ENCODE data around the gene CLNK. TPM values are rescaled to one million over a fixed set of nuclear protein-coding genes. Genes with fewer than 3 reads are reported as not detected.

Gene CLNK
- total and polyA plus RNA-seq, 12 donors: 0.07 to 0.35 (median 0.26) TPM; not detected in 9

DNA sequence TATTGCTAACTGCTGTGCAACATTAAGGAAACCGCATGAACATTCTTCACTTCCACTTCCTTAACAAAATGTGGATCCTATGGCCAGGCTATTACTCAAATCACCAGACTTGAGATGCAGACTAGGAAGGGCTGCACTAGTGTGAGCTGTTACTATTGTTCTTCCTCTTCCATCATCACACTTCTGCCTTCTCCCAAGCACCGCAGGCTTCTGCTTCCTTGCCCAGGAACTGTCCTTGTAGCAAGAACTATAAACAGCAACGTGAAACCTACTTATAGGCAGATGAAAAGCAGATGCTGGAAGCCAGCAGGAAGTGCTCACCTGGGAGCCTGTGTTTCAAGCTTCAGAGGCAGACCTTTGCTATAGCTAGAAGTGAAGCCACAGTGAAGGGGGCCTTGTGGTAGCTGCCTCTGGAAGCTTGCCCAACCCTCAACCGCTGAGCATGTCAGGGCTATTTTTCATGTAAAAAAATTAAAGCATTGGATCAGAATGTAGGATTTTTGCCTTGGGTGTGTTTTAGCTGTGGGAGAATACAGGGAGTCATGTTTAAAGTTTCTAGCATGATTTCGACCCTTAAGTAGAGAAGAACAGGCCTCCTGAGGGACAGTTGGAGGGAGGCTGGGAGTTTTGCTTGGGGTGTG, 43.9 kb downstream of the CLNK start:
- no peak overlapping the region for H3K27ac ChIP-seq
- TF ChIP-seq POLR2A (IDR thresholded peaks at IDR 0.05) (no peak), CTCF (IDR thresholded peaks at IDR 0.05) (no peak)
- 47 to 53% (median 50%) methylated on average over 5 of the region's 5 CpGs for WGBS, 4 donors
- H3K9me3 ChIP-seq (replicated peaks in 1 of 3): no peaks in the 10 kb centered on the region
- DNase-seq: peak in 3 of 7 donors; percentile 13 to 22 (median 15)
- intact Hi-C loops (cut with DNase I): no loop called here
- no peaks in the 10 kb centered on the region for H3K4me1 ChIP-seq (replicated peaks in 1 of 2)
- no peaks in the 10 kb centered on the region for H3K27me3 ChIP-seq
- H3K36me3 ChIP-seq (replicated peaks in 1 of 2): no peaks in the 10 kb centered on the region
- H3K4me3 ChIP-seq: no peak overlapping the region

DNA sequence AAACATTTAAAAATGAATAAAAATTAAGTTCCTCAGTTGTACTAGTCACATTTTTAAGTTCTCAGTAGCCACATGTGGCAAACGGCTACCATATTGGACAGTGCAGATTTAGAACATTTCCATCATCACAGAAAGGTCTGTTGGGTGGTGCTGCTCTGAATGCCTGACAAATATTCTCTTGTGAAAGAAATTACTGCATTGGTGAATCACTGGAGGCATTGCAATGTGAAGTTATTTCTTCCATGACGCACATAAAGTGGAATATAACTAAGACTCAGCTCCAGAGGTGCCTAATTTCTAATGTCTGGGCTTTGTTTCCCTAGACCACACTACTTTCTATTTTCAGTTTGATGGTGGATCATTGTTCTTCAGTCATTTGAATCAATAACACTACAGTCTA, 44.9 kb downstream of the CLNK start:
- H3K9me3 ChIP-seq (replicated peaks in 1 of 3): no peaks in the 10 kb centered on the region
- no peaks in the 10 kb centered on the region for H3K27me3 ChIP-seq
- no peak overlapping the region for H3K4me3 ChIP-seq
- no peaks in the 10 kb centered on the region for H3K36me3 ChIP-seq (replicated peaks in 1 of 2)
- TF ChIP-seq POLR2A (IDR thresholded peaks at IDR 0.05) (no peak), CTCF (IDR thresholded peaks at IDR 0.05) (no peak)
- no peak for DNase-seq
- WGBS, 4 donors: 81 to 96% (median 90%) methylated on average over 2 of the region's 2 CpGs
- H3K27ac ChIP-seq: no peak overlapping the region
- intact Hi-C loops (cut with DNase I): no loop called here
- H3K4me1 ChIP-seq (replicated peaks in 1 of 2): no peaks in the 10 kb centered on the region

DNA sequence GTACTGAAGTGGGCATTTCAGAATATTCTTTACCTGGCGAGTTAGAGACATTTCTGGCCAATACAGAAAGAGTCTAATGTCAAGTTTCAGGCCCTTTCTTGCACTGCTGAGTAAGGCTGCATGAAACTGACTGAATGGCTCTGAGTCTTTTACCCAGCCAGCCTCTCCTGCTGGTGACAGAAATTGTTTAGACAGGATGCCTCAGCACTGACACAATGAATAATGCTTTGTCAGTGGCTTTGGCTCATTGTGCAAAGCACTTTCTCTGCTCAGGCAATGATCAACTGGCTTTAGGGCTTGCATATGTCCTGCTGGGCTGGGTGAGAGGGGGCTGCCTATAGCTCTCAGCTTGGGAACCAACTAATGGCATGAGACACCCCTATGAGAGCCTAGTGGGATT, 45.5 kb downstream of the CLNK start:
- no peak for TF ChIP-seq CTCF (IDR thresholded peaks at IDR 0.05)
- TF ChIP-seq POLR2A (IDR thresholded peaks at IDR 0.05): no peak
- Histone ChIP-seq H3K27ac (no peak overlapping the region), H3K36me3 (replicated peaks in 1 of 2) (no peaks in the 10 kb centered on the region), H3K4me1 (replicated peaks in 1 of 2) (no peaks in the 10 kb centered on the region), H3K4me3 (no peak overlapping the region), H3K9me3 (replicated peaks in 1 of 3) (no peaks in the 10 kb centered on the region), H3K27me3 (no peaks in the 10 kb centered on the region)
- DNase-seq: no peak
- intact Hi-C loops (cut with DNase I): no loop called here
- WGBS, 4 donors: 88 to 100% (median 91%) methylated on average over 1 of the region's 1 CpG

DNA sequence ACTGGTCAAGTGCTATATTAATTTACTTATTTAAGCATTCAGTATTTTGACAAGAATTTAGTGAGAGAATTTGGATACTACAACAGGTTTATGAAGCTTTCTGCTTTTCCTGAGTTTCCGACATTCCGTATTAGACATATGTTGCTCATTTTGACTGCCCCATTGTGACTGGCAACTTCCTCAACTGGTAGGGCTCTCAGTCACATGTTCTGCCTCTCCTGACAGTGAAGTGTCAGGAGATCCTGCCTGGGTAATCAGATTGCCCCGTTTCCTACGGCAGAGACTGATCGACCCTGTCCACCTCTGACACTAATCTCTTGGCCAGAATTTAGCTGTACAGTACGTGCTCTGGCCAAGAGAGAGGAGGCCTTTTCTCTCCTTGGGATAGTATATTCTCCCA, 49.5 kb downstream of the CLNK start:
- Histone ChIP-seq H3K4me1 (replicated peaks in 1 of 2) (no peaks in the 10 kb centered on the region), H3K27me3 (no peaks in the 10 kb centered on the region), H3K36me3 (replicated peaks in 1 of 2) (no peaks in the 10 kb centered on the region), H3K9me3 (replicated peaks in 1 of 3) (no peaks in the 10 kb centered on the region), H3K4me3 (no peak overlapping the region), H3K27ac (no peak overlapping the region)
- WGBS, 4 donors: 51 to 71% (median 67%) methylated on average over 6 of the region's 6 CpGs
- peak in 1 of 7 donors; percentile 7 for DNase-seq
- intact Hi-C loops (cut with DNase I): no loop called here
- TF ChIP-seq CTCF (IDR thresholded peaks at IDR 0.05) (no peak), POLR2A (IDR thresholded peaks at IDR 0.05) (no peak)
